Osteoblast (primary cell): ENCODE data around the gene XRCC3. TPM values are rescaled to one million over a fixed set of nuclear protein-coding genes. Genes with fewer than 3 reads are reported as not detected.

ENCODE experiments used
- DNase-seq: peaks from one replicate; pipeline ENCODE4 v3.0.0; 2011; ENCODE audit warnings: low spot score, mixed read lengths; ENCODE audit not compliant: insufficient read length; ENCODE audit errors: missing footprints
- H2AFZ ChIP-seq: 2 replicates; pipeline ENCODE4 v1.6.0; 2011; ENCODE audit warnings: mild to moderate bottlenecking, low read length
- H3K27ac ChIP-seq: 2 replicates; pipeline ENCODE4 v1.5.1; 2011; ENCODE audit warnings: mild to moderate bottlenecking, low read depth, low read length, moderate library complexity
- H3K27me3 ChIP-seq: 2 replicates; pipeline ENCODE4 v1.6.0; 2012; ENCODE audit warnings: mild to moderate bottlenecking, control low read depth, inconsistent platforms, low read length, moderate library complexity; ENCODE audit not compliant: insufficient read depth
- H3K36me3 ChIP-seq: 2 replicates; pipeline ENCODE4 v1.5.1; 2011; ENCODE audit warnings: mild to moderate bottlenecking, low read length, control low read depth, moderate library complexity; ENCODE audit not compliant: insufficient read depth
- H3K4me1 ChIP-seq: 2 replicates; pipeline ENCODE4 v1.5.1; 2011; ENCODE audit warnings: mild to moderate bottlenecking, low read length, control low read depth, moderate library complexity; ENCODE audit not compliant: insufficient read depth
- H3K4me2 ChIP-seq: 2 replicates; pipeline ENCODE4 v1.6.0; 2011; ENCODE audit warnings: mild to moderate bottlenecking, low read length; ENCODE audit not compliant: insufficient read depth
- H3K4me3 ChIP-seq: fragments of 200-600 bp; sonication (generic); 3 replicates; pipeline ENCODE4 v1.5.1; 2012; ENCODE audit warnings: mild to moderate bottlenecking, low read length, inconsistent platforms; ENCODE audit not compliant: insufficient read depth
- H3K79me2 ChIP-seq: 2 replicates; pipeline ENCODE4 v1.6.0; 2012; ENCODE audit warnings: mild to moderate bottlenecking, low read length, control low read depth, inconsistent platforms; ENCODE audit not compliant: insufficient read depth
- H3K9me3 ChIP-seq: 2 replicates; pipeline ENCODE4 v1.5.1; 2011; ENCODE audit warnings: low read depth, low read length, control low read depth
- H4K20me1 ChIP-seq: 2 replicates; pipeline ENCODE4 v1.6.0; 2012; ENCODE audit warnings: mild to moderate bottlenecking, low read length, control low read depth; ENCODE audit not compliant: insufficient read depth
- total RNA-seq: library from RNA; depleted of rRNA; stranded (reverse); fragments of >200 nt; gene quantifications from 2 replicates; pipeline ENCODE4 v1.2.3, GENCODE V29; 2012
- TF ChIP-seq, protein P1 (sequence below): IDR thresholded peaks from 2 replicates; pipeline ENCODE4 v1.5.1; 2011; ENCODE audit warnings: mild to moderate bottlenecking, low read depth, low read length, moderate library complexity; ENCODE audit errors: extremely low read depth

XRCC3 gene
- total RNA-seq, 1 donor: 4.3 TPM

GRCh38 chr14:103703433-103704385 is 11.5 kb downstream of the XRCC3 start:
- peaks cover 69% of the 10 kb centered on the region for H3K36me3 ChIP-seq
- H4K20me1 ChIP-seq: peaks cover 13% of the 10 kb centered on the region
- H3K9me3 ChIP-seq: no peaks in the 10 kb centered on the region

GRCh38 chr14:103702497-103703432 is 12.5 kb downstream of the XRCC3 start:
- H3K9me3 ChIP-seq: no peaks in the 10 kb centered on the region
- H3K36me3 ChIP-seq: peaks cover 70% of the 10 kb centered on the region
- peaks cover 9% of the 10 kb centered on the region for H4K20me1 ChIP-seq
- no peak overlapping the region for H3K27ac ChIP-seq
- no peaks in the 10 kb centered on the region for H3K27me3 ChIP-seq
- H3K4me1 ChIP-seq: no peaks in the 10 kb centered on the region
- no peak overlapping the region for H2AFZ ChIP-seq
- H3K79me2 ChIP-seq: peaks cover 24% of the 10 kb centered on the region
- H3K4me2 ChIP-seq: no peak overlapping the region
- TF ChIP-seq, protein P1, sequence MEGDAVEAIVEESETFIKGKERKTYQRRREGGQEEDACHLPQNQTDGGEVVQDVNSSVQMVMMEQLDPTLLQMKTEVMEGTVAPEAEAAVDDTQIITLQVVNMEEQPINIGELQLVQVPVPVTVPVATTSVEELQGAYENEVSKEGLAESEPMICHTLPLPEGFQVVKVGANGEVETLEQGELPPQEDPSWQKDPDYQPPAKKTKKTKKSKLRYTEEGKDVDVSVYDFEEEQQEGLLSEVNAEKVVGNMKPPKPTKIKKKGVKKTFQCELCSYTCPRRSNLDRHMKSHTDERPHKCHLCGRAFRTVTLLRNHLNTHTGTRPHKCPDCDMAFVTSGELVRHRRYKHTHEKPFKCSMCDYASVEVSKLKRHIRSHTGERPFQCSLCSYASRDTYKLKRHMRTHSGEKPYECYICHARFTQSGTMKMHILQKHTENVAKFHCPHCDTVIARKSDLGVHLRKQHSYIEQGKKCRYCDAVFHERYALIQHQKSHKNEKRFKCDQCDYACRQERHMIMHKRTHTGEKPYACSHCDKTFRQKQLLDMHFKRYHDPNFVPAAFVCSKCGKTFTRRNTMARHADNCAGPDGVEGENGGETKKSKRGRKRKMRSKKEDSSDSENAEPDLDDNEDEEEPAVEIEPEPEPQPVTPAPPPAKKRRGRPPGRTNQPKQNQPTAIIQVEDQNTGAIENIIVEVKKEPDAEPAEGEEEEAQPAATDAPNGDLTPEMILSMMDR: no peak
- DNase-seq: peak; percentile 69
- H3K4me3 ChIP-seq: no peak overlapping the region

More at GRCh38 chr14:103703433-103704385, 11.5 kb downstream of the XRCC3 start:
- no peak overlapping the region for H3K4me2 ChIP-seq
- H2AFZ ChIP-seq: no peak overlapping the region
- H3K4me1 ChIP-seq: no peaks in the 10 kb centered on the region
- peaks cover 21% of the 10 kb centered on the region for H3K79me2 ChIP-seq
- H3K27ac ChIP-seq: no peak overlapping the region
- TF ChIP-seq, protein P1: no peak
- no peaks in the 10 kb centered on the region for H3K27me3 ChIP-seq
- H3K4me3 ChIP-seq: no peak overlapping the region
- no peak for DNase-seq

DNA sequence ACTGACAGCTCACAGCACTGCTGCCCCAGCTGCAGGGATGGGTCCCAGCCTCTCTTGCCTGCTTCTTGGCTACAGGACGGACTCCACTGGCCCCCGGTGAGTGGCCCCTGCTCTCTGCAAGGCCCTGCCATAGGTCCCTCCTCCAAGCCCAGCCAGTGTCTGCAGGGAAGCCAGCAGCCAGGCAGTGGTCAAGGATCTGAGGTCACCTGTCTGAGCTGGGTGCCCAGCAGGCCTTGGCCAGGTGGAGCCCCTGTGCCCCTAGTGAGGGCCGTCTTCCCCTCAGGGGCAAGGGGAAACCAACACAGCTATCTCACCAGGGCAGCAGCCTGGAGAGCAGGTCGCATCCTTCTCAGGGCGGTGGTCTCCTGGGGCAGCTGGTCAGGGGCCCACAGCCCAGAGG is 13.2 kb downstream of the XRCC3 start:
- H3K27me3 ChIP-seq: no peaks in the 10 kb centered on the region
- no peak for DNase-seq
- H4K20me1 ChIP-seq: peaks cover 9% of the 10 kb centered on the region
- H3K4me3 ChIP-seq: no peak overlapping the region
- no peak overlapping the region for H2AFZ ChIP-seq
- H3K79me2 ChIP-seq: peaks cover 30% of the 10 kb centered on the region
- no peaks in the 10 kb centered on the region for H3K4me1 ChIP-seq
- no peaks in the 10 kb centered on the region for H3K9me3 ChIP-seq
- no peak overlapping the region for H3K27ac ChIP-seq
- peaks cover 71% of the 10 kb centered on the region for H3K36me3 ChIP-seq
- no peak overlapping the region for H3K4me2 ChIP-seq
- TF ChIP-seq, protein P1: no peak
